ENCODE measurements around the gene GPRASP3.
A peak's percentile ranks its signal among the peaks of the same experiment; 100 is the strongest.

GPRASP3 gene

DNA sequence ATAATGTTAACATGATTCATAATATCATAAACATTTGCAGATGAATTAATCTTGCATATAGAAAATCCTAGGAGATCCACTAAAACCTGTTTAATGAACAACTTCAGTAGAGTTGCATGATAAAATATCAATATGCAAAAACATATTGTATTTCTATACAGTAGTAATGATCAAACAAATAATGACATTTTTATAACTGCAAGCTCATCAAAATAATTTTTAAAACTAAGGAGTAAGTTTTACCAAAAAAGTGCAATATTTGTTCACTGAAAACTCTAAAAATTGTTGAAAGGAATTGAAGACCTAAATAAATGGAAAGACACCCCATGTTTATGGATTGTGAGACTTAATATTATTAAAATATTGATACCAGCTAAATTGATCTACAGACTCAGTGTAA lies 24.2 kb upstream of the GPRASP3 start:
- H3K4me3 ChIP-seq (ENCODE audit: low read depth, low read length) = no peak overlapping the region
- TF ChIP-seq, protein P1, sequence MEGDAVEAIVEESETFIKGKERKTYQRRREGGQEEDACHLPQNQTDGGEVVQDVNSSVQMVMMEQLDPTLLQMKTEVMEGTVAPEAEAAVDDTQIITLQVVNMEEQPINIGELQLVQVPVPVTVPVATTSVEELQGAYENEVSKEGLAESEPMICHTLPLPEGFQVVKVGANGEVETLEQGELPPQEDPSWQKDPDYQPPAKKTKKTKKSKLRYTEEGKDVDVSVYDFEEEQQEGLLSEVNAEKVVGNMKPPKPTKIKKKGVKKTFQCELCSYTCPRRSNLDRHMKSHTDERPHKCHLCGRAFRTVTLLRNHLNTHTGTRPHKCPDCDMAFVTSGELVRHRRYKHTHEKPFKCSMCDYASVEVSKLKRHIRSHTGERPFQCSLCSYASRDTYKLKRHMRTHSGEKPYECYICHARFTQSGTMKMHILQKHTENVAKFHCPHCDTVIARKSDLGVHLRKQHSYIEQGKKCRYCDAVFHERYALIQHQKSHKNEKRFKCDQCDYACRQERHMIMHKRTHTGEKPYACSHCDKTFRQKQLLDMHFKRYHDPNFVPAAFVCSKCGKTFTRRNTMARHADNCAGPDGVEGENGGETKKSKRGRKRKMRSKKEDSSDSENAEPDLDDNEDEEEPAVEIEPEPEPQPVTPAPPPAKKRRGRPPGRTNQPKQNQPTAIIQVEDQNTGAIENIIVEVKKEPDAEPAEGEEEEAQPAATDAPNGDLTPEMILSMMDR (IDR thresholded peaks at IDR 0.05; ENCODE audit: low read depth, low read length, missing control alignments) = no peak
- DNase-seq = no peak
- H3K36me3 ChIP-seq (replicated peaks) = no peaks in the 10 kb centered on the region
- in situ Hi-C loops (cut with HindIII; ENCODE audit: low pct_ligation_motif_present, low sequenced_read_pairs) = no loop called here
- no peak overlapping the region for H3K27ac ChIP-seq
- H3K27me3 ChIP-seq (replicated peaks) = no peaks in the 10 kb centered on the region

DNA sequence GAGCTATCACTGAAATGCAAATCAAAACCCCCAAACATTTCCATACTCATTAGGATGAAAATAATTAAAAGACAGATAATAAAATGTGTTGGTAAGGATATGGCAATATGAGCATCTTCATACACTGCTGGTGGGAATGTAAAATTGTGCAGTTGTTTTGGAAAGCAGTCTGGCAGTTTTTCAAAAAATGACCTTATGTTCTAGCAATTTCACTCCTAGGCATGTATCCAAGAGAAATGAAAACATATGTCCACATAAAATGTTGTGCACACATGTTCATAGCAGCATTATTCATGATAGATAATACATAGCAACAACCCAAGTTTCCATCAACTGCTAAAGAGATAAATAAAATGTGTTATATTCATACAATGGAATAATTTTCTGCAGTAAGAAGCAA lies 23.0 kb upstream of the GPRASP3 start:
- TF ChIP-seq, protein P1 (IDR thresholded peaks at IDR 0.05; ENCODE audit: low read depth, low read length, missing control alignments) = no peak
- H3K27ac ChIP-seq = no peak overlapping the region
- in situ Hi-C loops (cut with HindIII; ENCODE audit: low pct_ligation_motif_present, low sequenced_read_pairs) = no loop called here
- no peaks in the 10 kb centered on the region for H3K27me3 ChIP-seq (replicated peaks)
- peak; percentile 26 for DNase-seq
- no peak overlapping the region for H3K4me3 ChIP-seq (ENCODE audit: low read depth, low read length)
- H3K36me3 ChIP-seq (replicated peaks) = no peaks in the 10 kb centered on the region

DNA sequence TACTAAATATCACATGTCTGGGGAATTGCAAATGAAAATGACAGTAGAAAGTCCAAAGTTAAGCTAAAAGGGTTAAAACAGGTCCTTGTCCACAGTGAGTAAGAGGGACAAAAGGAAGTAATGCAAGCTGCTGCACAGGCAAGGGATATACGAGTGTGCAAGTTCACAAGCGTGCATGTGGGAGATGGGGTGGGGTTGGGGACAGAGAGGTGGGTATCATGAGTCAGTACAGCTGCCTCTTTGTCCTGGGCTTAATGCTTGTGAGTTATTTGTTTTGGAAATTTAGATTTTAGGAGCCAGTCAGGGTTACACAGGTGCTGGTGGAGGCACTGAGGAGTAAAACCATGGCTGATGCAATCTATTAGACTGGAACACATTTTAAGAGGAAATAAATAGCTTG lies 11.6 kb upstream of the GPRASP3 start:
- in situ Hi-C loops (cut with HindIII; ENCODE audit: low pct_ligation_motif_present, low sequenced_read_pairs) = no loop called here
- H3K27ac ChIP-seq = no peak overlapping the region
- H3K27me3 ChIP-seq (replicated peaks) = no peaks in the 10 kb centered on the region
- TF ChIP-seq, protein P1 (IDR thresholded peaks at IDR 0.05; ENCODE audit: low read depth, low read length, missing control alignments) = no peak
- H3K36me3 ChIP-seq (replicated peaks) = no peaks in the 10 kb centered on the region
- H3K4me3 ChIP-seq (ENCODE audit: low read depth, low read length) = no peak overlapping the region
- DNase-seq = no peak

DNA sequence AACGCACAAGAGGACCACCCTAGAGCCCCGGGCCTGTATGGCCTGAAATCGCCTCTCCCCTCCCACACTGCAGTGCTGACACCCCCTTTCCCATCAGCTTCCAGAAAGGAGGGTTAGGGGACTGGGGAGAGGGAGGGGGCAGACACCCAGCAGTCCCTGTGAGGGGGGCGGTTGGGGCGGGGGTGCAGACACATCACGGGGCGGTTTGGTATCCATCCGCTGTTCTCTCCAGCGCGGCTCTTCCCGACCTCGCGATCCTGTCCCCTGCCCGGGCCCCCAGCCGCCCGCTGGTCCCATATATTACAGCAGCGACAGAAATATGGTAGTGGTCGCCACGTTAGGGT lies 8.7 kb upstream of the GPRASP3 start:
- H3K4me3 ChIP-seq (ENCODE audit: low read depth, low read length) = peak overlapping the region; percentile 65
- in situ Hi-C loops (cut with HindIII; ENCODE audit: low pct_ligation_motif_present, low sequenced_read_pairs) = no loop called here
- TF ChIP-seq, protein P1 (IDR thresholded peaks at IDR 0.05; ENCODE audit: low read depth, low read length, missing control alignments) = no peak
- no peaks in the 10 kb centered on the region for H3K27me3 ChIP-seq (replicated peaks)
- DNase-seq = no peak
- no peak overlapping the region for H3K27ac ChIP-seq
- H3K36me3 ChIP-seq (replicated peaks) = no peaks in the 10 kb centered on the region

DNA sequence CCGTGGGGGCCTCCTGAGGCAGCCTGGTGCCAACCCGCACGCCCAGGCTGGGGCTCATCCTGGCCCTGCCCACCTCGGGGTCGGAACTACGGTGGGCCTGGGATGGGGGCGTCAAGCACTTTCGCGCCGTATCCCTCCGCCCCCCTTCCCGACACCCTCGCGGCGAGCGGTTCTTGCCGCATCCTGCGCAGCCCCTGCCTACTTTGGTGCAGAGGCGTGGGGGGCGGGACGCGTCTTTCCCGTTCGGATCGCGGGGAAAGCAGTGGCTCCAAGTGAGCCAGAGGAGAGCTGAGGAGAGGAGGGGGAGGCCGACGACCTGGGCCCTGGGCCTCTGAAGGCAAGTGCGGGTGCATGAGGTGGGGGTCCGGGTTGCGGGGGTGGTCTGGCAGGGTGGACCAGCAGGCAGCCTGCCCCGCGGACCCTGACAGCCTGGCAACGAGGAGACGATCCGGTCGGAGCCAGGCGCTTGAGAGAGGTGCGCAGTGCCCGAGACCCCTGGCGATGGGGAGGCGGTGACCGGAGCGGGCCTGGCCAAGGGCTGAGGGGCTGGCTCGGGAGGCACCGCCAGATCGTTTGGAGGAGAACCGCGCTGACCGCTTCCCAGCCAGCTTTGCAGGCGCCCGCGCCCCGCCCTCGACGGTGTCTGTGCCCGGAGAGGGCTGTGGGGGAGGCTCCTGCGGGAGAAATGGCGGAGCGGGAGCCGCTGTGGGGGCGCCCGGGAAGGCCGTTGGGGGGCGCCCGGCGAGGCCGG lies 8.2 kb upstream of the GPRASP3 start, which contains the start of gene GPRASP2:
GPRASP2 (plus strand) TSS at position 233 of the 751 bp plus-strand sequence. CDS start 2,422 bp downstream, outside the sequence.
- Histone ChIP-seq H3K27me3 (replicated peaks) (no peaks in the 10 kb centered on the region), H3K27ac (no peak within 1 kb of the TSS)

More for the DNA sequence above, 8.2 kb upstream of the GPRASP3 start, which contains the start of gene GPRASP2:
- Histone ChIP-seq H3K4me3 (ENCODE audit: low read depth, low read length) (peak within 1 kb of the TSS; percentile 65), H3K36me3 (replicated peaks) (no peaks in the 10 kb centered on the region)
- DNase-seq = no peak
- in situ Hi-C loops (cut with HindIII; ENCODE audit: low pct_ligation_motif_present, low sequenced_read_pairs) = no loop called here
- TF ChIP-seq, protein P1 (IDR thresholded peaks at IDR 0.05; ENCODE audit: low read depth, low read length, missing control alignments) = no peak

All from brain microvascular endothelial cell (primary cell).